Endothelial cell of umbilical vein (primary cell): Measurements from ENCODE around the gene KDM4B. TPM values are rescaled to one million over a fixed set of nuclear protein-coding genes. Genes with fewer than 3 reads are reported as not detected.

ENCODE experiments used
- BruUV-seq: library from RNA; stranded (reverse); fragments of 400-500 nt; replicated peaks from 2 replicates; lab custom pipeline; 2021; lab: Mats Ljungman, UMichigan
- CTCF ChIA-PET: fragments of 300-600, 350-600 bp; sonication (Branson Sonifier 250); formaldehyde crosslinking; loops from one replicate; lab custom pipeline; 2021; ENCODE audit warnings: antibody characterized with exemption, inconsistent platforms; lab: Charles Lee
- POLR2A ChIA-PET: fragments of 300-600, 350-600 bp; sonication (Branson Sonifier 250); formaldehyde crosslinking; loops from one replicate; lab custom pipeline; 2021; ENCODE audit warnings: antibody characterized with exemption, inconsistent platforms; lab: Charles Lee
- DNase-seq: peaks from one replicate; pipeline ENCODE4 v3.0.0-alpha.2; 2011; ENCODE audit warnings: low read depth, low spot score
- FAIRE-seq: peaks from 2 replicates; lab custom pipeline; 2011; peaks lifted over from hg19 to GRCh38; lab: Jason Lieb, UNC
- H2AFZ ChIP-seq: 2 replicates; pipeline ENCODE4 v1.6.0; 2012; ENCODE audit warnings: low read depth, low read length, control low read depth, inconsistent platforms
- H3K27ac ChIP-seq: 2 replicates; pipeline ENCODE4 v1.5.1; 2011; ENCODE audit warnings: low read depth, mild to moderate bottlenecking, control low read depth, low read length, moderate library complexity; ENCODE audit not compliant: insufficient read depth
- H3K27me3 ChIP-seq, 2 experiments: 2 replicates each; pipeline versions ENCODE4 v1.6.0 to v1.6.1; 2011; ENCODE audit warnings: low read length in 2 of 2, mixed read lengths in 1 of 2; ENCODE audit not compliant: control insufficient read depth in 2 of 2, insufficient read depth in 2 of 2
- H3K36me3 ChIP-seq, 2 experiments: 2 replicates in 1 of 2; 3 replicates in 1 of 2; pipeline ENCODE4 v1.5.1; 2011; ENCODE audit warnings: low read length in 2 of 2, mild to moderate bottlenecking in 1 of 2, moderate library complexity in 1 of 2; ENCODE audit not compliant: control insufficient read depth in 2 of 2, insufficient read depth in 2 of 2; ENCODE audit errors: extremely low read depth in 1 of 2
- H3K4me1 ChIP-seq: 3 replicates; pipeline ENCODE4 v1.5.1; 2011; ENCODE audit warnings: mild to moderate bottlenecking, low read length; ENCODE audit not compliant: control insufficient read depth, insufficient read depth; ENCODE audit errors: extremely low read depth
- H3K4me2 ChIP-seq: 2 replicates; pipeline ENCODE4 v1.6.1; 2011; ENCODE audit warnings: low read length, control low read depth, mixed read lengths; ENCODE audit not compliant: insufficient read depth
- H3K4me3 ChIP-seq, 3 experiments: fragments of 200-600 bp in 1 of 3; sonication (generic), shearing (Covaris generic) in 1 of 3; replicated peaks in 1 of 3; 2 replicates each; pipeline ENCODE4 v1.5.1; 2011 to 2016; ENCODE audit warnings: control low read depth in 3 of 3, low read length in 3 of 3, mild to moderate bottlenecking in 2 of 3, inconsistent platforms in 1 of 3, low read depth in 1 of 3, moderate library complexity in 1 of 3; ENCODE audit not compliant: insufficient read depth in 1 of 3
- H3K79me2 ChIP-seq: 2 replicates; pipeline ENCODE4 v1.6.0; 2012; ENCODE audit warnings: low read length, inconsistent platforms; ENCODE audit not compliant: control insufficient read depth, insufficient read depth
- H3K9ac ChIP-seq: replicated peaks from 2 replicates; pipeline ENCODE3; 2011; ENCODE audit warnings: low read length, control low read depth; ENCODE audit not compliant: insufficient read depth; ENCODE audit errors: extremely low read depth
- H3K9me1 ChIP-seq: replicated peaks from 3 replicates; pipeline ENCODE4 v1.6.0; 2011; ENCODE audit warnings: mild to moderate bottlenecking, low read length; ENCODE audit not compliant: control insufficient read depth, insufficient read depth; ENCODE audit errors: extremely low read depth
- H3K9me3 ChIP-seq: replicated peaks from 2 replicates; pipeline ENCODE4 v1.5.1; 2012; ENCODE audit warnings: low read length, inconsistent platforms; ENCODE audit not compliant: control insufficient read depth, insufficient read depth
- H4K20me1 ChIP-seq: replicated peaks from 2 replicates; pipeline ENCODE3; 2011; ENCODE audit warnings: mild to moderate bottlenecking, low read length; ENCODE audit not compliant: control insufficient read depth, insufficient read depth; ENCODE audit errors: extremely low read depth
- EZH2 ChIP-seq: IDR thresholded peaks from 2 replicates; pipeline ENCODE4 v1.6.1; 2012; ENCODE audit warnings: borderline replicate concordance, low read depth, mild to moderate bottlenecking, moderate library complexity, low read length, inconsistent platforms; ENCODE audit not compliant: severe bottlenecking
- FOS ChIP-seq: IDR thresholded peaks from 2 replicates; pipeline ENCODE4 v1.6.1; 2011; ENCODE audit warnings: mild to moderate bottlenecking, low read length, moderate library complexity, borderline replicate concordance; ENCODE audit not compliant: insufficient read depth
- GATA2 ChIP-seq: IDR thresholded peaks from 2 replicates; pipeline ENCODE4 v1.7.0; 2011; ENCODE audit warnings: low read depth, mild to moderate bottlenecking, moderate library complexity, mixed read lengths, low read length; ENCODE audit not compliant: insufficient read length, insufficient read depth
- JUN ChIP-seq: IDR thresholded peaks from 2 replicates; pipeline ENCODE4 v1.6.1; 2011; ENCODE audit warnings: borderline replicate concordance, low read depth; ENCODE audit not compliant: insufficient read length, insufficient read depth
- MYC ChIP-seq: IDR thresholded peaks from one replicate; pipeline ENCODE4 v1.6.1; 2011; ENCODE audit warnings: mild to moderate bottlenecking, low read depth, low read length
- POLR2A ChIP-seq: IDR thresholded peaks from 2 replicates; pipeline ENCODE4 v1.6.1; 2012; ENCODE audit warnings: low read depth, mild to moderate bottlenecking, control low read depth, low read length
- POLR2AphosphoS5 ChIP-seq: IDR thresholded peaks from 2 replicates; pipeline ENCODE4 v1.6.1; 2012; ENCODE audit warnings: low read depth, mild to moderate bottlenecking, control low read depth, low read length, moderate library complexity; ENCODE audit not compliant: insufficient read depth
- dilution Hi-C: fragments of 300-500 bp; cut with MboI; formaldehyde crosslinking; loops from one replicate; pipeline ENCODE4 v1.15.0; 2019; ENCODE audit warnings: low sequenced_read_pairs; ENCODE audit not compliant: extremely low pct_ligation_motif_present
- intact Hi-C: fragments of 100-400 bp; cut with micrococcal nuclease; formaldehyde crosslinking; loops from one replicate; pipeline ENCODE4 v1.10.0; 2022
- polyA plus RNA-seq, 4 experiments: library from polyadenylated mRNA; depleted of rRNA in 3 of 4; stranded (reverse) in 3 of 4; unstranded in 1 of 4; fragments of >200 nt; gene quantifications; 2 replicates each; pipeline versions ENCODE4 v1.2.1 to v1.2.3, GENCODE V29; 2011 to 2012; ENCODE audit warnings: missing spikeins in 1 of 4
- total RNA-seq: library from RNA; stranded (reverse); gene quantifications from 2 replicates; pipeline ENCODE4 v1.2.3, GENCODE V29; 2021
- TF ChIP-seq, protein P1 (sequence below), 2 donors: IDR thresholded peaks; 1 replicate in 1 of 2; 2 replicates in 1 of 2; pipeline ENCODE4 v1.5.1; 2011; ENCODE audit warnings: low read length in 2 of 2, mild to moderate bottlenecking in 2 of 2, moderate library complexity in 2 of 2, control low read depth in 1 of 2, inconsistent platforms in 1 of 2, low read depth in 1 of 2; ENCODE audit not compliant: insufficient read depth in 1 of 2; ENCODE audit errors: extremely low read depth in 1 of 2
- TF ChIP-seq, protein P2 (sequence below): IDR thresholded peaks from 2 replicates; pipeline ENCODE4 v1.6.1; 2011; ENCODE audit not compliant: insufficient read depth, insufficient read length

Gene KDM4B
- total and polyA plus RNA-seq, 2 donors (not counting 3 experiments of a cell fraction or from before 2014, with no cell fraction given): 12.4 to 37.2 TPM

DNA sequence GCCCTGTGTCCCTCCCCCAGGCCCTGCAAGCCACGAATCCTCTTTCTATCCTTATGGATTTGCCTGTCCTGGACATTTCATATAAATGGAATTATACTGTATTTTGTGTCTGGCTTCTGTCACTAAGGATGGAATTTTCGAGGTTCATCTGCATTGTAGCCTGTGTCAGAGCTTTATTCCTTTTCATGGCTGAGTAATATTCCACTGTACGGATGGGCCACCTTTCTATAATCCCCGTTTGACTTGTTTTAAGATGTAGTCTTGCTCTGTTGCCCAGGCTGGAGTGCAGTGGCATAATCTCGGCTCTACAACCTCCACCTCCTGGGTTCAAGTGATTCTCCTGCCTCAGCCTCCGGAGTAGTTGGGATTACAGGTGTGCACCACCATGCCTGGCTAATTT lies 3.9 kb upstream of the KDM4B start:
- Histone ChIP-seq H4K20me1 (no peaks in the 10 kb centered on the region), H3K79me2 (peaks cover 7% of the 10 kb centered on the region), H3K4me1 (peaks cover 7% of the 10 kb centered on the region), H3K36me3 (peaks cover 0 to 7% of the 10 kb centered on the region in 2 experiments), H3K9me1 (no peaks in the 10 kb centered on the region), H3K27me3 (no peaks in the 10 kb centered on the region), H3K27ac (no peak overlapping the region), H2AFZ (no peak overlapping the region), H3K4me3 (no peak overlapping the region), H3K9ac (no peak overlapping the region), H3K4me2 (no peak overlapping the region), H3K9me3 (no peaks in the 10 kb centered on the region)
- dilution Hi-C loops: no loop called here
- no peak for FAIRE-seq
- ChIA-PET POLR2A (no interaction called here), CTCF (interaction anchor here (0.7 kb wide), 1 partner anchor 66 kb away, joined by 3 read pairs; no protein-coding TSS in a partner anchor)
- BruUV-seq: no TSS peak
- TF ChIP-seq EZH2: no peak
- intact Hi-C loops: loop anchor here (5.0 kb wide), 2 partner anchors 243 to 298 kb away; partner anchors contain the start of gene DPP9
- DNase-seq: no peak

DNA sequence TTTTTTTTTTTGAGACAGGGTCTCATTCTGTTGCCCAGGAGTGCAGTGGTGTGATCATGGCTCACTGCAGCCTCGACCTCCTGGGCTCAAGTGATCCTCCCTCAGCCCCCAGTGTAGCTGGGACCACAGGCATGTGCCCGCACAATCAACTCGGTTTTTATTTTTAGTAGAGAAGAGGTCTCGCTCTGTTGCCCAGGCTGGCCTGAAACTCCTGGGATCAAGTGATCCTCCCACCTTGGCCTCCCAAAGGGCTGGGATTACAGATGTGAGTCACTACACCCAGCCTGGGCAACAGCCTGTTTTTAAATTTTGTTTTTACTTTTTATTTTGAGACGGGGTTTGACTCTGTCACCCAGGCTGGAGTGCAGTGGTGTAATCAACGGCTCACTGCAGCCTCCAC lies 2.3 kb upstream of the KDM4B start:
- Histone ChIP-seq H2AFZ (no peak overlapping the region), H3K27ac (no peak overlapping the region), H3K9me1 (no peaks in the 10 kb centered on the region), H3K4me1 (peaks cover 17% of the 10 kb centered on the region), H3K9me3 (no peaks in the 10 kb centered on the region), H4K20me1 (no peaks in the 10 kb centered on the region), H3K4me2 (no peak overlapping the region), H3K36me3 (peaks cover 0 to 7% of the 10 kb centered on the region in 2 experiments), H3K79me2 (peaks cover 20% of the 10 kb centered on the region), H3K9ac (no peak overlapping the region), H3K27me3 (no peaks in the 10 kb centered on the region), H3K4me3 (no peak overlapping the region)
- ChIA-PET CTCF (interaction anchor here (1.1 kb wide), 1 partner anchor 35 kb away, joined by 5 read pairs; no protein-coding TSS in a partner anchor), POLR2A (no interaction called here)
- dilution Hi-C loops: no loop called here
- BruUV-seq: no TSS peak
- TF ChIP-seq, protein P1, sequence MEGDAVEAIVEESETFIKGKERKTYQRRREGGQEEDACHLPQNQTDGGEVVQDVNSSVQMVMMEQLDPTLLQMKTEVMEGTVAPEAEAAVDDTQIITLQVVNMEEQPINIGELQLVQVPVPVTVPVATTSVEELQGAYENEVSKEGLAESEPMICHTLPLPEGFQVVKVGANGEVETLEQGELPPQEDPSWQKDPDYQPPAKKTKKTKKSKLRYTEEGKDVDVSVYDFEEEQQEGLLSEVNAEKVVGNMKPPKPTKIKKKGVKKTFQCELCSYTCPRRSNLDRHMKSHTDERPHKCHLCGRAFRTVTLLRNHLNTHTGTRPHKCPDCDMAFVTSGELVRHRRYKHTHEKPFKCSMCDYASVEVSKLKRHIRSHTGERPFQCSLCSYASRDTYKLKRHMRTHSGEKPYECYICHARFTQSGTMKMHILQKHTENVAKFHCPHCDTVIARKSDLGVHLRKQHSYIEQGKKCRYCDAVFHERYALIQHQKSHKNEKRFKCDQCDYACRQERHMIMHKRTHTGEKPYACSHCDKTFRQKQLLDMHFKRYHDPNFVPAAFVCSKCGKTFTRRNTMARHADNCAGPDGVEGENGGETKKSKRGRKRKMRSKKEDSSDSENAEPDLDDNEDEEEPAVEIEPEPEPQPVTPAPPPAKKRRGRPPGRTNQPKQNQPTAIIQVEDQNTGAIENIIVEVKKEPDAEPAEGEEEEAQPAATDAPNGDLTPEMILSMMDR (IDR thresholded peaks at IDR 0.05; ENCODE audit: extremely low read depth in 1 of 2, insufficient read depth in 1 of 2, low read depth in 1 of 2, low read length in 2 of 2): no peak
- no peak for TF ChIP-seq GATA2
- no peak for TF ChIP-seq FOS
- TF ChIP-seq EZH2: no peak
- TF ChIP-seq POLR2A: no peak
- TF ChIP-seq POLR2AphosphoS5: no peak
- no peak for TF ChIP-seq MYC
- TF ChIP-seq, protein P2, sequence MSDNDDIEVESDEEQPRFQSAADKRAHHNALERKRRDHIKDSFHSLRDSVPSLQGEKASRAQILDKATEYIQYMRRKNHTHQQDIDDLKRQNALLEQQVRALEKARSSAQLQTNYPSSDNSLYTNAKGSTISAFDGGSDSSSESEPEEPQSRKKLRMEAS: no peak
- TF ChIP-seq JUN: no peak
- intact Hi-C loops: loop anchor here (5.0 kb wide), 2 partner anchors 244 to 299 kb away; partner anchors contain the start of gene DPP9
- DNase-seq (no peak), FAIRE-seq (no peak)
